Tibial nerve (tissue), 4 donors: ENCODE measurements around the gene ZSWIM8.
A peak's percentile ranks its signal among the peaks of the same experiment; 100 is the strongest.

Experiments used
- EP300 ChIP-seq, 2 donors: sonication (generic); formaldehyde crosslinking; IDR thresholded peaks; one replicate each; pipeline ENCODE4 v1.6.1; 2017; ENCODE audit warnings: antibody characterized with exemption in 2 of 2, mild to moderate bottlenecking in 1 of 2
- POLR2A ChIP-seq, 2 donors: fragments of 450-650 bp; IDR thresholded peaks; one replicate each; pipeline ENCODE4 v1.6.1; 2017; ENCODE audit warnings: antibody characterized with exemption in 2 of 2, mild to moderate bottlenecking in 2 of 2, moderate library complexity in 2 of 2
- TF ChIP-seq, protein P1 (sequence below), 5 experiments: fragments of 200-600 bp in 3 of 5; fragments of 450-650 bp in 2 of 5; sonication (generic) in 3 of 5; IDR thresholded peaks; one replicate each; pipeline ENCODE4 v1.5.1; 2016 to 2019; ENCODE audit warnings: antibody characterized with exemption in 5 of 5, mild to moderate bottlenecking in 3 of 5, moderate library complexity in 2 of 5

DNA sequence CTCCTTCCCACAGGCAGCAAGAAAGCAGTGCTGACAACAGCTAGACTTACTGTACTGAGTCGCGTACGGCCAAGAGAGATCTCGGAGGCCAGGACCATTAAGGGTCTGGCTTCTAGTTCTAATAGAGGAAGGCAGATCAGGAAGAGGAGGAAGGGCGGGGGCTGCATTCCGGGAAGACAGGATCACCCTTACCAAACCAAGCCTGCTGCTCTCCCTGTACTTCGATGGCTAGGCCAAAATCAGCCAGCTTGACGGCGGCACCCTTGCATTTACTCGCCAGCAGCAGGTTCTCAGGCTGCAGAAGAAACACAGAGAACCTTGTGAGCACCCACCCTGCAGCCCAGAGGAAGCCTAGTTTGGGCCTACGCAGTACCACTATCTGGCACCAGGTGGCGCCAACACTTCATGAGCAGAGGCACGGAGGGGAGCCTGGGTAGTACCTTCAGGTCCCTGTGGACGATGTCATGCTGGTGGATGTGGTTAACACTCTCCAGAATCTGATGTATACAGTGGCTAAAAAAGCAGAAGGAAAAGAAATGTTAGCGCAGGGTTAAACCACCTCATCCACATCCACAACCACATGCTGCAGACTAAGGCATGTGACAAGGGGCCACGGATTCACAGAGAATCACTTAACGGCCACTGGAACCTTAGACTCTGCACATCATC, 63.5 kb downstream of the ZSWIM8 start:
- no peak for TF ChIP-seq POLR2A (IDR thresholded peaks at IDR 0.05)
- TF ChIP-seq, protein P1, sequence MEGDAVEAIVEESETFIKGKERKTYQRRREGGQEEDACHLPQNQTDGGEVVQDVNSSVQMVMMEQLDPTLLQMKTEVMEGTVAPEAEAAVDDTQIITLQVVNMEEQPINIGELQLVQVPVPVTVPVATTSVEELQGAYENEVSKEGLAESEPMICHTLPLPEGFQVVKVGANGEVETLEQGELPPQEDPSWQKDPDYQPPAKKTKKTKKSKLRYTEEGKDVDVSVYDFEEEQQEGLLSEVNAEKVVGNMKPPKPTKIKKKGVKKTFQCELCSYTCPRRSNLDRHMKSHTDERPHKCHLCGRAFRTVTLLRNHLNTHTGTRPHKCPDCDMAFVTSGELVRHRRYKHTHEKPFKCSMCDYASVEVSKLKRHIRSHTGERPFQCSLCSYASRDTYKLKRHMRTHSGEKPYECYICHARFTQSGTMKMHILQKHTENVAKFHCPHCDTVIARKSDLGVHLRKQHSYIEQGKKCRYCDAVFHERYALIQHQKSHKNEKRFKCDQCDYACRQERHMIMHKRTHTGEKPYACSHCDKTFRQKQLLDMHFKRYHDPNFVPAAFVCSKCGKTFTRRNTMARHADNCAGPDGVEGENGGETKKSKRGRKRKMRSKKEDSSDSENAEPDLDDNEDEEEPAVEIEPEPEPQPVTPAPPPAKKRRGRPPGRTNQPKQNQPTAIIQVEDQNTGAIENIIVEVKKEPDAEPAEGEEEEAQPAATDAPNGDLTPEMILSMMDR (IDR thresholded peaks at IDR 0.05): peak; percentile 97 to 100 (median 99)
- peak in 1 of 2 donors; percentile 11 for TF ChIP-seq EP300 (IDR thresholded peaks at IDR 0.05)
